Measurements from ENCODE around the gene ANKH.

GRCh38 chr5:14741801-14742440 lies 129.7 kb downstream of the ANKH start:
- TF ChIP-seq CTCF (conservative IDR thresholded peaks at IDR 0.05; ENCODE audit: low read length) (no peak), EZH2phosphoT487 (IDR thresholded peaks at IDR 0.05; ENCODE audit: borderline replicate concordance) (no peak)
